ENCODE results near the gene BLOC1S1.

GRCh38 chr12:55712700-55713415 lies 3.0 kb upstream of the BLOC1S1 start:
- TF ChIP-seq, protein P1, sequence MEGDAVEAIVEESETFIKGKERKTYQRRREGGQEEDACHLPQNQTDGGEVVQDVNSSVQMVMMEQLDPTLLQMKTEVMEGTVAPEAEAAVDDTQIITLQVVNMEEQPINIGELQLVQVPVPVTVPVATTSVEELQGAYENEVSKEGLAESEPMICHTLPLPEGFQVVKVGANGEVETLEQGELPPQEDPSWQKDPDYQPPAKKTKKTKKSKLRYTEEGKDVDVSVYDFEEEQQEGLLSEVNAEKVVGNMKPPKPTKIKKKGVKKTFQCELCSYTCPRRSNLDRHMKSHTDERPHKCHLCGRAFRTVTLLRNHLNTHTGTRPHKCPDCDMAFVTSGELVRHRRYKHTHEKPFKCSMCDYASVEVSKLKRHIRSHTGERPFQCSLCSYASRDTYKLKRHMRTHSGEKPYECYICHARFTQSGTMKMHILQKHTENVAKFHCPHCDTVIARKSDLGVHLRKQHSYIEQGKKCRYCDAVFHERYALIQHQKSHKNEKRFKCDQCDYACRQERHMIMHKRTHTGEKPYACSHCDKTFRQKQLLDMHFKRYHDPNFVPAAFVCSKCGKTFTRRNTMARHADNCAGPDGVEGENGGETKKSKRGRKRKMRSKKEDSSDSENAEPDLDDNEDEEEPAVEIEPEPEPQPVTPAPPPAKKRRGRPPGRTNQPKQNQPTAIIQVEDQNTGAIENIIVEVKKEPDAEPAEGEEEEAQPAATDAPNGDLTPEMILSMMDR (IDR thresholded peaks at IDR 0.05), result no peak
- no peak for TF ChIP-seq POLR2A (IDR thresholded peaks at IDR 0.05)
